Measurements from ENCODE around the gene SLC6A3.

The SLC6A3 gene

DNA sequence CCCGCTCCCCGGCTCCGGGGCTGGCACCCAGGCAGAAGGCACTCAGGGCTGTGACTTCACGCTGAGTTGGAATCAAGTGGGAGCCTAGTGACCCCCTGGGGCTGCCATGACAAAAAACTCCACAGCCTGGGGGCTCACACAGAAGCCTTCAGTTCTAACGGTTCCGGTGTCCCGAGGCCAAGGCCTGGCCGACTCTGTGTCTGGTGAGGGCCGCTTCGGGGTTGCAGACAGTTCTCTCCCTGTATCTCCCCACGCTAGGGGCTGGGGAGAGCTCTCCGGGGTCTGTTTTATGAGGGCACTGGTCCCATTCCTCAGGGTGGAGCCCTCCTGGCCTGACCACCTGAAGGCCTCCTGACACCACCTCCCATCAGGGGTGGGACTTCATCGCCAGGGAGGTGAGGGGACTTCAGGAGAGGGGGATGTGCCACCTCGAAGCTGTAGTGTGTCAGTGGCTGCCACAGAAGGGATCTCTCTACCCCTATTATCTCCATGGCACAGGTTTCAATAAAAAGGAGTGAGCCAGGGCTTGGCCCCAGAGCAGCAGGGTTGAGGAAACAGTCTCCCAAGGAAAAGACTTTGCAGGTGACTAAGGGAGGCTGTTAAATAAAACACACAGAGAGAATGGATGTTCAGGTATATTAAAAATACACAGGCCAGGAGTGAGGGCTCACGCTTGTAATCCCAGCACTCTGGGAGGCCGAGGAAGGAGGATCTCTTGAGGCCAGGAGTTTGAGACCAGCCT is 1.5 kb upstream of the SLC6A3 start:
- no peak overlapping the region for H3K27ac ChIP-seq

DNA sequence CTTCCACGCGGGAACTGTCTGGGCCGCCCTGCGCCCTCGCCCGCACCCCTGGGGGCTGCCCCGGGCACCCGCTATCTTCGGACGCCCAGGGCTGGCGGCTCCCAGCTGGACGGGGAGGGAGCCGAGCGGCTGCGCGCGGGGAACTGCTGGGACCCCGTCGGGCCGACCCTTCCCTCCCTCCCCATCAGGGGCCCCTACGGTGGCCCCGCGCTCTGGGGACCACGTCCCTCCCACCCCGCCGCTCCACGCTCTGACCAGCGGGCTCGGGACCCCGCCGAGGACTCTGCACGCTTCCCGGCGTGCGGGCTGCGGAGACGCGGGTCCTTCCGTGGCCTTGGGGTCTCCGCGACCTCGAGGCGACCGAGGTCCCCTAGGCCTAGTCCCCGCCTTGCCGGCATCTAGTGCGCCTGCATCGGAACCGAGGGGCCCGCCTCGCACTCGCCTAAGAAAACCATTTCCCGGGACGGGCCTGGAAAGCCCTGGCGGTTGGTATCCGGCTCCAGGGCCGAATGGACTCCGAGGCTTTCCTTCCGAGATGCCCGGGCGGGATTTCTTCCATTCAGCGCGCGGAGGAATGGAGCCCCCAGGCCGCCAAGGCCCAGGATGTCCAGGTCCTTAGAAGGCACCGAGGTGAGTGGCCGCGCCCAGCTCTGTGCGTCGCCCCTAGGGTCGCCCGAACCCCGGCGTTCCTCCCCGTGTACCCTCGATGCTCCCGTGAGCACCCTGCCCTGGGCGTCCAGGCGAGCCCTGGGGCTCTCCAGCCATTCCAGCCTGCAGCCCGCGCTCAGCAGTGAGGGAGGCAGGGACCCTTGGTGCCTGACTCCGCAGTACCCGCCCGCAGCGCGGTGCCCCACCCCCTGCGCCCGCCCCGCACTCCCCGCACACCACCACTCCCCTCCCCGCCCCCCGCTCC is 705 bp upstream of the SLC6A3 start:
- no peak for TF ChIP-seq ZFX (IDR thresholded peaks at IDR 0.05)
- TF ChIP-seq, protein P1, sequence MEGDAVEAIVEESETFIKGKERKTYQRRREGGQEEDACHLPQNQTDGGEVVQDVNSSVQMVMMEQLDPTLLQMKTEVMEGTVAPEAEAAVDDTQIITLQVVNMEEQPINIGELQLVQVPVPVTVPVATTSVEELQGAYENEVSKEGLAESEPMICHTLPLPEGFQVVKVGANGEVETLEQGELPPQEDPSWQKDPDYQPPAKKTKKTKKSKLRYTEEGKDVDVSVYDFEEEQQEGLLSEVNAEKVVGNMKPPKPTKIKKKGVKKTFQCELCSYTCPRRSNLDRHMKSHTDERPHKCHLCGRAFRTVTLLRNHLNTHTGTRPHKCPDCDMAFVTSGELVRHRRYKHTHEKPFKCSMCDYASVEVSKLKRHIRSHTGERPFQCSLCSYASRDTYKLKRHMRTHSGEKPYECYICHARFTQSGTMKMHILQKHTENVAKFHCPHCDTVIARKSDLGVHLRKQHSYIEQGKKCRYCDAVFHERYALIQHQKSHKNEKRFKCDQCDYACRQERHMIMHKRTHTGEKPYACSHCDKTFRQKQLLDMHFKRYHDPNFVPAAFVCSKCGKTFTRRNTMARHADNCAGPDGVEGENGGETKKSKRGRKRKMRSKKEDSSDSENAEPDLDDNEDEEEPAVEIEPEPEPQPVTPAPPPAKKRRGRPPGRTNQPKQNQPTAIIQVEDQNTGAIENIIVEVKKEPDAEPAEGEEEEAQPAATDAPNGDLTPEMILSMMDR (conservative IDR thresholded peaks at IDR 0.05) = no peak
- no peak overlapping the region for H3K27ac ChIP-seq

More for the DNA sequence above, 1.5 kb upstream of the SLC6A3 start:
- TF ChIP-seq ZFX (IDR thresholded peaks at IDR 0.05) = no peak
- TF ChIP-seq, protein P1 (conservative IDR thresholded peaks at IDR 0.05) = no peak

DNA sequence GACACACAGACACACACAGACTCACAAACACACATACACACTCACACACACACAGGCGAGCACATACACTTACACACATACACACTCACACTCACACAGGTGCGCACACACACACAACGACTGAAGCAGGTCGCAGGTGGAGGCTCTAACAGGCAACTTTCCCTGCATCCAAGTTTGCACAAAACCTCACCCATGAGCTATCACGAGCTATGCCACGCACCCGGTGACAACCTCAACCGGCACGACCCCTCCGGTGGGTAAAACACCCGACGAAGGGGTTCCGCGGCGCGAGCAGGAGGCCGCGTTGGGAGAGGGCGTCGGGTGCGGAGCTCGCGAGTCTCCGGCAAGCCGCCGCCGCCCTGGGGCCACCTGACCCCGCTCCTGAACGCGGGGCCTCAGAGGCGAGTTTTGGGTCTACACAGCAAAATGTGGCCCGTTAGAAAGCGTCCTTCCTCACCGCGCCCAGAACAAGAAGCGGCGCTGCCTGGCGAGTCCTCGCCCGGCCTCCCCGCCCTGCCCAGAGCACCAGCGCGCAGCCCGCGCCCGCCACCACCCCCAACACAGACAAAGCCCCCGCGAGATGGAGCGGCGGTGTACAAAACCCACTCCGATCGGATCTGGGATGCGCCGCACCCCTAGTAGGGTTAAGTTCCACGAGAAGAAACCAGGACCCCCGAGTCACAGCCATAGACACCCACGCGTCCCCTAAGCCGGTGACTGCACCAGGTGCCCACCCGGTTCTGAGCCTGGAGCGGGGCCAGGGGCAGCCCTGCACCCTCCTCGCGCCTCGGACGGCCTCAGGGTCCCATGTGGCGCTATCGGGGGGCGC is 665 bp downstream of the SLC6A3 start:
- no peak for TF ChIP-seq ZFX (IDR thresholded peaks at IDR 0.05)
- TF ChIP-seq, protein P1 (conservative IDR thresholded peaks at IDR 0.05) = no peak
- no peak overlapping the region for H3K27ac ChIP-seq

DNA sequence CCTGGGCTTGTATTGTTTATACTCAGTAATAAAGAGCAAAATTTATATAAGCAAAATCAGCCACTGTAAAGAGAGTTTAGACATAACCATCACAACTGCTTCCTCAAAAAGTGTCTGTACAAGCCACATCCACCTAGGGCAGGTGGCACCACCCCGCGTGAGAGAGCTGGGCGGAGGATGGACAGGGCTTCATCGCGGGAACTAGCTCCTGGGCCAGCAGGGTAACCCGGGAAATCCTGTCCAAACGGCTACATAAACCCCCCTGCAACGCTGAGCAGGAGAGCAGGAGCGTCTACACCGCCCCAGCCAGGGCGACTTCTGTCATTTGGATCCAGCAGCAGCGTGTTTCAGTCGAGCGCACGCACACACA is 1.3 kb downstream of the SLC6A3 start:
- H3K27ac ChIP-seq = no peak overlapping the region
- no peak for TF ChIP-seq ZFX (IDR thresholded peaks at IDR 0.05)
- TF ChIP-seq, protein P1 (conservative IDR thresholded peaks at IDR 0.05) = no peak

DNA sequence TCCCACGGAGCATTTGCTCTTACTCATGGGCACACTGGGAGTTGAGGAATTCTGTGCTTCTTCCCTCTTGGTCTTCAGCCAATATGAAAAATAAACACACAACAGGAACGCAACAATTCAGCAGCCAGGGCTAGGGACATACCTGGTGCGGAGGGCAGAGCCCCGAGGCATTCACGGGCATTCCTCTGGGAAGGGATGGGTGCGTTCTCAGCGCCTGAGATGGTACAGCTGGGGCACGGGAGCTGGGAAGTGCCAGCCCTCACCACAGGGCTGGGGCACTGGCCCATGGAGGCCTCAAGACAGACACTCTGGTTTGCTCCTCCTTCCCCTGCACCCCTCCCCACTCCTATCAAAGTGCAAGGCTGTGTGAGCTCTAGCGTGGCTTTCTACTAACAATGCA is 2.1 kb downstream of the SLC6A3 start:
- H3K27ac ChIP-seq = no peak overlapping the region
- no peak for TF ChIP-seq ZFX (IDR thresholded peaks at IDR 0.05)
- TF ChIP-seq, protein P1 (conservative IDR thresholded peaks at IDR 0.05) = no peak

DNA sequence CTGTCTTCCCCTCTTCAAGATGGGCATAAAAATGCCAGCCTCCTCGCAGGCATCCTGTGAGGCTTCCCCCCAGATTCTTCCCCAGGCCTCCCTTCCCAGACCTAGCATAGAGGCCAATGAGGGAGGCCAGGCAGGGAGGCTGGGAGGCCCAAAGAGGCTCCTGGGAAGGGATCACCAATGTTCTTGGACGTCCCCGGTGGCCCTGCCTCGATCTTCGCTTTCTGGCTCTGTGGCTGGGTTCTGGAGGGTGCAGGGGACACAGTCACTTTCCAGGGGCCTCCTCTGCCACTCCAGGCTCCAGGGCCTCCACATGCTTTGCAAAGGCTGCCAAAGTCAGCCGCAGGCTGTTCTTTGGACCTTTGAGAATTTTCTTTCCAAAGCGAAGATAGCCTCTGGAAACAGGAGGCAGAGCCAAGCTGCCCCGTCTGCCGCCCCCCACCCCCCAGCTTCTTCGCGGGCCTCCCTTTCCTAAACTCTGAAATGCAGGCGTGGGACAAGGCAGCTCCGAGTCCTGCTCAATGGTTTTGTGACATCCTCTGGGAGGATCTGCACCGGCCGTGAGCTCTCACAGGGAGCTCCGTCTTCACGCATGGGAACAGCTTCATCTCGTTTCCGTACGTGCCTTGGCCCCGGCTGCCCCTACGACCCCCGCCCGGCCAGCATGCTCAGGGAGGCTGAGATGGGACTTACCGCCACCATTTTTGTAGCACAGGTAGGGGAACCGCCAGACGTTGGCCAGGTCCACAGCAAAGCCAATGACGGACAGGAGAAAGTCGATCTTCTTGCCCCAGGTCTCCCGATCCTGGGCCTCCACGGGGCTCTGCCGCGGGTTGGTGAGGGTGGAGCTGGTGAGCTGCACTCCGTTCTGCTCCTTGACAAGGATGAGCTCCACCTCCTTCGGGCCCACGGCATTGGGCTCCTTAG is 2.8 kb downstream of the SLC6A3 start:
- no peak overlapping the region for H3K27ac ChIP-seq
- TF ChIP-seq, protein P1 (conservative IDR thresholded peaks at IDR 0.05) = no peak

Measured in C4-2B (cell line).